AML-193 (cell line): ENCODE data around the gene CDHR3.
A peak's percentile ranks its signal among the peaks of the same experiment; 100 is the strongest.
"Not testable (repeated sequence)": the region's sequence is repeated elsewhere in the genome, so short reads cannot be mapped to it uniquely, and the experiment has no call there.

Source experiments
- DNase-seq, 2 experiments: peaks; one replicate each; lab custom pipeline; 2025; lab: John Stamatoyannopoulos, UW

The CDHR3 gene

DNA sequence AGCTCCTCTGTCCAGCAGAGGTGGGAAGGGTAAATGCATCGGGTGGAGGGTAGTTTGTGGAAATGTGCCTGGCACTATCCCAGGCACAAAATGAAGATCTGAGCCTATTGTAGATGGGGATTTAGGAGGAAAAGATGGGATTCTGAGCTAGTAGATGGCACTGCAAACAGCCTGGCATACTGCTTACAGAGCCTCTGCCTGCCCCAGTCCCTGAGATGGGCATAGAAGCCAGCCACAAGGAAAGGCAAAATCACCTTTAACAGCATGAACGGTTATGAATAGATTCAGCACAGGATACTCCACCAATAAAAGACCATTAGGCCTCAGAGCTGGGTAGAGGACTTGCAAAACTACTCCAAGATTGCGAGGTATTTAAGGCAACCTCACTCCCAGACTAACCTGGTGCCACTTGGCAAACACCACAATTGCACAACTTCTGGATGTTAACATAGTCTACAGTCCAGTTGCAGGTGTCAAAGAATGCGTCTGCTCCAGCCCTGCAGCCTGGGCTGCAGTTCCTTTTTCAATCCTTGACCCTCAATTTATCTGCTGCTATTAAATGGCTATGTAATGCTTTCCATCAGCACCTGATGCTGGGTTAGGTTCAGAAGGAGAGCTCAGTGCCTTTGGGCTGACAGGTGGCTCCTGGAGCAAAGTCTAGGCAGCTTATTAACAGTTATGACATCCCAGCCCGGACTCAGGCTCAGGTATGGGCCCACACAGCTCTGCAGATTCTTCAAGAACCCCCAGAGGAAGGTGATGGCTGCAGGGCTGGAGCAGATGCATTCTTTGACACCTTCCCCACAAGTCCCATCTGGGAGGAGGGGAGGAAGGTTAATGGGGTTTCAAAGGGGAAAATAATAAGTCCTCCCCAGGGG lies 34.0 kb downstream of the CDHR3 start:
- no peak for DNase-seq

DNA sequence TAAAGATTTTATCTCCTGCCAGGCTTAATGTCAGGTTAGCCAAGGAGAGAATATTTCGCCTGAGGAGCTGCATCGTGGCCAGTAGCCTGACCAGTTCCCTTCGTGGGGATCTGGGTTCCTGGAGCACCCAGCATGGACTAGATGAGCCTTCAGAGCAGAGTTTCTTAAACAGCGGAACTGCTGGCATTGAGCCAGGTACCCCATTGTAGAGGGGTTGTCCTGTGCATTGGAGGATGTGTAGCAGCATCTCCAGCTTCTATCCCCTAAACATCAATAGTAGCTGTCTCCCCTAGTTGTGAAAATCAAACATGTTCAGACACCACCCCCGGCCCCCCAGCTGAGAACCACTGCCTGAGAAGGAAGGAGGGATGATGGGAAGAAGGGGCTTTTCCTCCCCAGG lies 36.2 kb downstream of the CDHR3 start:
- DNase-seq: no peak

DNA sequence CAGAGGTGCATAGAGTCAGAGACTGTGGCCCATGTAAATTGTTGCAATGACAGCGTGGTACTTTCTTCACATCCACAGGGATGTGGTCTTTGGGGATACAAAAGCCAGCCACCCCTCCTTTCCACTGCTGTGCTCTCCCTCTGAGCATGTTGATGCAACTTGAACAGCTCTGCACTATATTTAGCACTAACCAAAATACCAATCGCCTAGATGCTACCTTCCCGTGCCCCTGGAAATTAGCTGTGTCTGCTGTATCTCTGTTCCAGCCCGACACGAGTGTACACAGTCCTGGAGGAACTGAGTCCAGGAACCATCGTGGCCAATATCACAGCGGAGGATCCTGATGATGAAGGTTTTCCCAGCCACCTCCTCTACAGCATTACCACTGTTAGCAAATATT lies 38.1 kb downstream of the CDHR3 start:
- DNase-seq: no peak

DNA sequence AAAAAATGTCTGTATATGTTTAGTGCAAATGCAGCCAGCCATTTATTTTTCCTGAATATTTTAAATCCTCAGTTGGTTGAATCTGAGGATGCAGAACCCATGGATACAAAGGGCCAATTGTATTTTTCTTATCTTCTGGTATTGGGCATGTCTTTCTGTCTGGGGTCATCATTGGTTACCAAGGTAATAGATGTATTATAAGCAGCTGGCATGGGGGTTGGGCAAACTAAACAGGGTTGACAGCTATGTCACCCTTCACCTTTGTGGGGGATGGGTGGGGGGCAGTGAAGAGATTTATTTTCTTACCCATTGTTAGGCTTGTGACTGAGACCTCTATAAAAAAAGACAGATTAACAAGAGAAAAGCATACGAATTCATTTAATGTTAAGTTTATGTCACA lies 38.8 kb downstream of the CDHR3 start:
- no peak for DNase-seq

DNA sequence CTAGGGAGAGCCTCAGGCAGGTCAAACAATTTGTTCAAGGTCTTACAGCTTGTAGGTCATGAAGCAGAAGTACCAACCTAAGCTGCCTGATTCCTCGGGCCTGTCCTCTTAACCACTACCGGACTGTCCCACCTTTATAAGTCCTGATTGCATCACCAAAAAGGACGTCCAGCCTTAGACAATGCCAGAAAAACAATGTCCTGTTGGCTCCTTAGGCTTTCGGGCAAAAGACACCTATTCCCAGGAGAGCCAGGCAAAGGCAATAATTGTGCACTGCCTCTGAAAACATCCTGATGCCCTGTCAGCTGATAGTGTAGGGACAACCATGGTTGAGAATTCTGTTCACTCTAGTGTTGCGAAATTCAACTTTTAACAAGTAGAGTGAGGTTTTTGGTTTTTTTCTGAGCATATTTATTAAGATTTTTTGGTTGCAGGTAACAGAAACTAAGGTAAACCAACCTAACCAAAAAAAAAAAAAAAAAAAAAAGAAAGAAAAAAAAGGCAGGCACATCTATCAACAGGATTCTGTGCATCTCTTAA lies 40.5 kb downstream of the CDHR3 start:
- DNase-seq: no peak

DNA sequence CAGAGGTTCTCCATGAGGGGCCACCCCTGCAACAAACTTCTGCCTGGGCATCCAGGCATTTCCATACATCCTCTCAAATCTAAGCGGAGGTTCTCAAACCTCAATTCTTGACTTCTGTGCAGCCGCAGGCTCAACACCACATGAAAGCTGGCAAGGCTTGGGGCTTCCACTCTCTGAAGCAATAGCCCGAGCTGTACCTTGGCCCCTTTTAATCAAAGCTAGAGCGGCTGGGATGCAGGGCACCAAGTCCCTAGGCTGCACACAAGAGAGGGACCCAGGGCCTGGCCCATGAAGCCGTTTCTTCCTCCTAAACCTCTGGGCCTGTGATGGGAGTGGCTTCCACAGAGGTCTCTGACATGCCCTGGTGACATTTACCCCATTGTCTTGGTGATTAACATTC lies 43.8 kb downstream of the CDHR3 start:
- no peak for DNase-seq

DNA sequence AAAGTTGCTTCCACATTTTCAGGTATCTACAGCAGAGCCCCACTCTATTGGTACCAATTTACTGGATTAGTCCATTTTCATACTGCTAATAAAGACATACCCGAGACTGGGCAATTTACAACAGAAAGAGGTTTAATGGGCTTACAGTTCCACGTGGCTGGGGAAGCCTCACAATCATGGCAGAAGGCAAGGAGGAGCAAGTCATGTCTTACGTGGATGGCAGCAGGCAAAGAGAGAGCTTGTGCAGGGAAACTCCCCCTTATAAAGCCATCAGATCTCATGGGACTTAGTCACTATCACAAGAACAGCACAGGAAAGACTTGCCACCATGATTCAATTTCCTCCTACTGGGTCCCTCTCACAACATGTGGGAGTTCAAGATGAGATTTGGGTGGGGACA lies 44.7 kb downstream of the CDHR3 start:
- not testable (repeated sequence) for DNase-seq

DNA sequence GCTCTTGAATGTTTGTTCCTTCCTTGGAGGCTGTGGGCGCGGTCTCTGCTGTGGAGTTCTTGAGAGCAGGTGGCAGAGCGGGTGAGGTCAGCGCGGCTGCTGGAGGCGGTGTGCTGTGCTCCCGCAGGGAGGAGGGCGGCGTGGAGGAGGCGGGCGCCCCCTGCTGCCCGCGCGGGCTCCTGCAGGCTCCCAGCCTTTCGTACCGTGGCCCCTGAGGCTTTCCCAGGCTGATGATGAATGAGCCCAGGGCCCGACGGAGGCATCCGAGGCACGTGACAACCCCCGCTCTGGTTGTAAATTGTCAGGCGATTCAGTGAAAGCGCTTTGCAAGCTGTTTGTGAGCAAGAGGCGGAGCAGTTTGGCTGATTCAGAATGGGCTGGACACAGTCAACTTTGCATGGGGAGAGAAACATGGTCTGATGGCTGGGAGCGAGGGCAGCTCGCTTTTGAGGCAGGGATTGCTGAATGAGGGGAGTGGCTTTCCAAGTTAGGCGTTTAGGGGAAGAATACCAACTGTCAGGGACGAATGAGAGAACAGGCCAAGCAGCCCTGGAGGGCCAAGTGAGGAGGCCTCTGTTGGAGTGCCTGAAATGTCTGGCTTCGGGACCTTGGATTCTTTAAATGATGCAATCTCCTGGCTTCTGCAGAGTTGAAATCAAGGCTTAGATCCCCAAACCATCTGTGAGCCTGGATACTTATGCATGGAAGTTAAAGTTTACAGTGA lies 46.6 kb downstream of the CDHR3 start:
- peak; percentile 35 to 51 for DNase-seq

DNA sequence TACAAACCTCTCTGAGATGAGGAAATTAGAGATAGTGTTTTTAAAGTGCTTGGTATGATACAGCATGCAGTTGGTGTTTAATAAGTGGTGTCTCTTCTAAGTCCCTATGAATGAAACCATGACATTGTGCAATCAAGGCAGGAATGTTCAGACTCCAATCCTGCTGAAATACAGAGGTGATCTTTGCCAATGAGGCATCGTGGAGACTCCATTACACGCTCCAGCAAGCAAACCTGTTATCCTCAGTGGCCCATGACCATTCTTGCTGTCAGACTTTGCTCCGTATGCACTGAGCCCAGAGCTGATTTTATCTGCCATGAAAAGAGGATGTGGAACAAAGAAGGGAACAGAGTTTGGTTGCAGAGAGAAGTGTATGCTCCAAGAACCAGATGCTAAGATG lies 47.3 kb downstream of the CDHR3 start:
- DNase-seq: no peak

DNA sequence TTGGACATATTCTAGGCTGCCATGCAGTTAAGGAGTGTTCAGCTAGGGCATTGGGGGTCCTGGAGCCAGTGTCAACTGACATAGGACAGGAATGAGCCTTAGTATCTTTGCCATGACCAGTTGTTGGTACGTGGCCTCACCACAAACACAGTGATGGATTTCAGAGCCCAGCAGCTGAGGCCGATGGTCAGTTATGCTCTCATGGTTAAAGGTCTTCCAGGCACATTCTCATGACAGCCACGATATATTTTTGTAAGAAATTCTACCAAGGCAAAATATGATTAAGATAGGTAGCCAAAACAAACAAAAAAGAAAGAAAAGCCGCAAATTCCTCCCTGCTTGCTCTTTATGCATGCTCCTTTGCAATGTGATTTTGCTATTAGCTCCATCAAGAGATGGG lies 47.8 kb downstream of the CDHR3 start:
- no peak for DNase-seq

DNA sequence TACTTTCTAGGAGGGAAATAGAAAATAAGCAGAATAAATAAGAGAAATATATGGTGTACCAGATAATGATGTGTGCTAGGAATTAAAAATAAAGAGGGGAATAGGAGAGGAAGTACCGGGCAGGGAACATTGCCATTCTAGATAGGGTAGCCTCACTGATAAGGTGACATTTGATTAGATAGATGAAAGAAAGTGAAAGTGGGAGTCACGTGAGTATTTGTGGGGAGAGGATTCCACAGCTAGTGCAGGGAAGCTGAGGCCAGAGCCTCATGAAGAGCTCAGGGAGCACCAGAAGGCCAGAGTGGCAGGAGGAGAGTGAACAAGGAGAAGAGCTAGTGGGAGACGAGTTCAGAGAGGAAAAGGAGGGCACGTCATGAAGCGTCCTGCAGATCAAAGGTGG lies 49.1 kb downstream of the CDHR3 start:
- no peak for DNase-seq

DNA sequence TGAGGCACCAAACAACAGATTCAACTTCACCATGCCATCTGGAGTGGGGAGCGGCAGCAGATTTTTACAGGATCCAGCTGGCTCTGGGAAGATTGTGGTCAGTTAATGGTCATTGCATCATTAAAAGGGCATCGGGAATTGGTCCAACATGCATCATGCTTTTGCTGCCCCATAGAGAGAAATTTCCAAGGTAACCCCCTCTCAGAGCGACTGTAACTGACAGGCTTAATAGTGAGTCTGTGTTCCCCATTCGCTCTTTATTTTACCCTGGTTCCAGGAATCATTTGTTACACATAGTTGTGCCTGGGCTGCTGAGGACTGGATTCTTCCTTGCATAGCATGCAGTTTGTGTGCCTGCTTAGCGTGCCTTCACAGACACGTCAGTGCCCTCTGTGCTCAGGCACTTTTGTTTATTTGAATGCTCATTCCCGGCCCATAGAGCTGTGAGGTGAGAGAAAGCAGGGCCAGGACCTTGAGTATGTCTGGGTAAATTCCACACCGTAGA lies 49.9 kb downstream of the CDHR3 start:
- DNase-seq: no peak

DNA sequence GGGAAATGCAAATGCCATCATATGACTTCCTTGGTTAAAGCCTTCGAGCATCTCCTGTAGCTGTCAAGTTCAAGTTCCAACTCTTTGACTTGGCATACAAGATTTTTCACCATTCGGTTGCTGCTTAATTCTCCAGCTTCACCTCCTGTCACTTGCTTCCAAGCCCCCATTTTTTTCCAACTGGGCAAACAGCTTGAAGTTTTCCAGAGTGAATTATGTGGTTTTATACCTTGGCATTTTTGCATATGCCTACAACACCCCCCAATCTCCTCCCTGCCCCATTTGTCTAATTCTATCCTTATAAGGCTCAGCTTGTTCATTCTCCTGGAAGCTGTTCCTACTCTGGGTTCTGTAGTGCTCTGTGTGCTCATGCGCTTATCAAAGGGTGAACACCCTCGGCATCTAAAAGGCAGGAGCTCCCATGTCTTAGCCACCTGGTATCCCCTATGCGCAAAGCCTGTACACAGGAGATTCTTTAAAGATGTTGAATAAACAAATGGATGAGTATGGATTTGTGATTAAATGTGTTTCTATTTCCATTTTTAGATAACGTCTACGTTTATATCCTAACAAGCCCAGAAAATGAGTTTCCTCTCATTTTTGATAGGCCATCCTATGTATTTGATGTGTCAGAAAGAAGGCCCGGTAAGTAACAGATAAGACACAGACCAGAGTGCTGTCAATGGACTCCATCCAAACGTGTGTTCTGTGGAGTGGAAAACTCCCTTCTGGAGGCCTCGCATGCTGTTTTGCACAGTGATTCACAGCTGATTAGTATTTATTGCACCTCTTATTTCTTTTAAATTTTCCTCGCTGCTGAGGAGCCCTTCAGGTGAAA lies 52.5 kb downstream of the CDHR3 start:
- DNase-seq: no peak

DNA sequence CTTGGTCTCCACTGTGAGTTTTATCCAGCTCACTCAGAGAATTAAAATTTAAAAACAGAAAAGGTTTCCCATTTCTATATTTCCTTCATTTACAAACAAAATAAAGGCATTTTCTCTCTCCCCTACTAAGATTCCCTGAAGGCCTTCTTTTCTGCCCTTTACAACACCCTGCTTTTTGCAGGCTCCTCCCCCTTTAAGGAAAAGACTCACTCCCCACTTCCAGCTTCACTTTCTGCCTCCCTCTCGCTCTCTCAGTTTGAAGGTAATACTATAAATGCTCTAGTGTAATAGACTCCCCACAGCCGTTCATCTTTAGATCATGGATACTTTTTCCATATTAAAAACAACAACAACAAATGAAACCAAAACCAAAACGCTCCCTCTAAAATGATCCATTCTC lies 53.3 kb downstream of the CDHR3 start:
- DNase-seq: no peak

DNA sequence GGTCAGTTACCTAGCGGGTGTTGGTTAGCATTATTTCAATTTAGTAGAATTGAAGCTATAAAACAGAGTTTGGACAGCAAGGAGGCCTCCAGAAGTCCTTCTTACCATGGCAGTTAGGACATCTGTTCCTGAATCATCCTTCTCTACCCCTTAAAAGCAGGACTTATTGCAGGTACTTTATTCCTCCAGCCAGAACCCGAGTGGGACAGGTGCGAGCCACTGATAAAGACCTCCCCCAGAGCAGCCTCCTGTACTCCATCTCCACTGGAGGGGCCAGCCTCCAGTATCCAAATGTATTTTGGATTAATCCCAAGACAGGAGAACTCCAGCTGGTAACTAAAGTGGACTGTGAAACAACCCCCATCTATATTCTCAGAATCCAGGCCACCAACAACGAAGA lies 54.6 kb downstream of the CDHR3 start:
- no peak for DNase-seq

DNA sequence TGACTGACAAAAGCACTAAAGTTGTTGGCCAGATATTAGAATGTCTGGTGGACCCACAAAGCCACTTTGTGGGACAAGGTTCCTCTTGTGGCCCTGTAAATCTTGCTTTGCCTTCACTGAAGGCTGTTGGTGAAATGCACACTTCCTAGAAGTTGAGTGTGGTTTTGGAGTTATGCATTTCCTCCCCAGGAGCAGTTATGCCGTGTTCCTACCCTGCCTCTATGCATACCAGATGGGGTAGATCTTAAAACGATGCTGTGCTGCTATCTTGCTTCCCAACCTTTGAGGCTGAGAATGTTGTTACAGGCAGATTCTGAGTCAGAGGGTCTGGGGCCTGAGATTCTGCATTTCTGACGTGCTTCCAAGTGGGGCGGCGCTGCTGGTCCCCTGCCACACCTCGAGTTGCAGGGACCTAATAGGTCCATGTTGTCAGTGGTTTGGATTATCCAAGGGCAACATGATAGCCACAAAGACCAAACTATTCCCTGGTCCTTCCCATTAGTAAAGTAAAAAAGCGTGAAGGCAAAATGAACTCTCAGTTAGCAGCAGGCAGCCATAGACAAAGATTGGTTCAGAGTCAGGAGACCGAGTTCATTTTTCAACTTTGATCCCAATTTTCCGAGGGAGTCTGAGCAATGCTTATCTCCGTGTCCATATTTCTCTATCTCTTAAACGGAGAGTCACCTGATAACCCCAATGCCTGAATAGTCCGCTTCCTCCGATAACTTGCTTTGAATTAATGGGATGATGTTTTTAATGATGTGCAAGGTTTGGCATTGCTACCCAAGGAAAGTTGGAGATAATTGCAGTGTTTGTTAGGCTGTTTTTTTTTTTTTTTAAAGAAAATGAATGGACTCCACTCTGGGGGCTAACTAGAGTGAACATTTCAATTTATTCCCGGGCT lies 55.8 kb downstream of the CDHR3 start:
- no peak for DNase-seq

DNA sequence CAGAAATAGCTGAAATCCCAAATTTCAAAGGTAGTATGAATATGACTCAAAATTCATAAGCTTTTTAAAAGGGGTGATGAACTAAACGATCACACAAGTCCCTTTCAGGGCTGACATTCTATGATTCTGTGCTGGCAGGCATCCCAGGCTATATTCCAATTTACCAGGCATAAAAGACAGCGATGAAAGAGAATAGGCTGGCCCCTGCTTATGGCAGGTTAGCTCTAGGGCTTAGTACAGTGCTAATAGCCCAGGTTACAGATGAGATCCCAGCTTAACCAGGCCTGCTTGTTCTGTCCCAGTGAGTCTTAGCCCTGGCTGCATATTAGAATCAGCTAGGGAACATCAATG lies 56.4 kb downstream of the CDHR3 start:
- DNase-seq: no peak

DNA sequence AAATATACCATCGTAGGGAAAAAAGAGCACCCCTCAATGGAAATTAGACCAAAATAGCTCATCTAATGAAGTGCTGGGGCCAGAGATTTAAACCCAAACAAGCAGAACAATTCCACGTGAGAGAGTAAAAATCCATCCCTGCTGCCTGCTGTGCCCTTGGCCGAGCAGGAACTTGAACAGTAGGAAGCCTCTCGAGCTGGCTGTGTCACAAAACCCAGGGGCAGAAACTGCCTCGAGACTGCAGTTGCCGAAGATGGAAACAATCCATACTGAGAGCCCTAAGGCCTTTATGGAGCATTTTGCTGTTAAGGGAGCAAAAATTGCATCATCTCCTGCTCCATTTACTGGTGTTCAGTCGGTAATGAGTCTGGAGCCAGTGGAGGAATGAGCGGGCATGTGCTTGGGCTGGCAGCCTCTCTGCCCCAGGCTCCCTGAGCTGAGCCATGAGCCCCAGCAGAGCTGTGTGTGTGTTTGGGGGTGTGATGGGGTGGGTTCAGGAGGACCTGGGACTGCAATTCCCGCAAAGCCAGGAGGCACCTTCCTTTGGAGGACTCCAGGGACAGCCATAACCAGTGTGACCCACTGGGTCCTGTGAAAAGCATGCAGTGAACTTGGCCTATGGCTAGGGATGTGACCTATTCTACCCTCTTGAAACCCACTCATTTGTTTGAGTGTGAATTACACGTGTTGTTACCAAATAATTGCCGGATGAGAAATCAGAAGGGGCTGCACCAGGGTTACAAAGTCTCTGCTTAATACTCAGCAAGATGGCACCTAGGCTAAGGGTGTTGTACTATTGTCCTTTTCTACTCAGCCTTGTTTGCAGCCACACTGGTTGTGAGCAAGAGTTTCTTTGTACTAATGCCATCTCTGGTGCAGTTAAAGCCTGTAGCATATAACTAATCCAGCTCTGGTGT lies 58.3 kb downstream of the CDHR3 start:
- no peak for DNase-seq

DNA sequence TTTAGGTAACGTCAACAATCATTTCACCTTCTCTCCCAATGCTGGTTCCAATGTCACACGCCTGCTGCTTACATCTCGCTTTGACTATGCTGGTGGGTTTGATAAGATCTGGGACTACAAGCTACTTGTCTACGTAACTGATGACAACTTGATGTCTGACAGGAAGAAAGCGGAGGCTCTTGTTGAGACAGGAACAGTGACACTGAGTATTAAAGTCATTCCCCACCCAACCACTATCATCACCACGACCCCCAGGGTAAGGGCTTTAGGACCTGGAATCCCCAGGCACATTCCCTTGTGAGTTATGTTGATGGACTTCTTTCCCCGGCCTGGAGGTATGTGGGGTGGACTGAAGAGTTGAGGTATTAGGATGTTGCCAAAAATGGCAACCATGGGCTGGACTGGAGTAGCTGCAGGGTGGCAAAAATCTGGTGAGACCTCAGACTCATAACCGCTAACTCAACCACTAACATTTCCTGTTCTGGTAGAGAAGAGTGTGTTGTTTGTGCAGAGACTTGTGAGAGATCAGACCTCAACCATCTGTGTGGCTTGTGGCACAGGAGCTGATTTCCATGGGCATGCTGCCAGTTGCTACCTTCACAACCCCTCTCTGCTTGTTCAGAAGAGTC lies 59.2 kb downstream of the CDHR3 start:
- no peak for DNase-seq
